Stimulated activated CD4-positive, alpha-beta T cell treated with anti-CD3 and anti-CD28 coated beads, Interleukin-1b, Interleukin-23, amount 100 ng/mL, for 48 hours (primary cell): ENCODE results near the gene TMEM94.
"Not testable (repeated sequence)": the region's sequence is repeated elsewhere in the genome, so short reads cannot be mapped to it uniquely, and the experiment has no call there.

ENCODE experiments used
- DNase-seq: peaks from one replicate; pipeline ENCODE4 v3.0.0-alpha.2; 2020

TMEM94 gene

DNA sequence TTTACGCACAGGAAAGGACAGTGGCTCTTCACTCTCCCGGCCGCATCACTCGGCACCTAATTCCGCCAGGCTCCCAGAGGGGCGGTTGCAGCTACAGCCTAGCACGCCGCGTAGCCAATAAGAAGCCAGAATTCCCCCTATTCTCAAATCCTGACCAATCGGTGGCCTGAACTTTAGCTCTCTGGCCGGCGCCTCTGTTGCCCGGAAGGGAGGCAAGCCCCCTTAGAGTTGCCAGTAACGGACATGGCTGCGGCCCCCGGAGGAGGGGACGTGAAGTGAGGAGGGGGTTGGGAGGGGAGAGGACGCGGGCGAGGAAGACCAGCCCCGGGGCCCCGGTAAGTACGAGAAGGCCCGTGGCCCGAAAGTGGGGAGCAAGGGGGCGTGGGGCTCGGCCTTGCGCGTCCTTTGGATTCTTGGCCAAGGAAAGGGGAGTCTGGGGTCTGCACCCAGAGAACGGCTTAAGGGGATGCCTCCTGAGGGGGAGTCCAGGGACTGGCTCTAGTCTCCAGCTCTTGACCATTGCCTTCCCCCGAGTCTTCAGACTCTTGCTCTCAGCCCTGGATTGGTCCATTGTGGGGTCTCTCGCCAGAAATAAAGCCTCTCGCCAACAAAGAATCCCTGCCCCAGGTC is at the start of gene TMEM94:
TSS of gene TMEM94 (plus strand) at position 219 of the 630 bp plus-strand sequence. CDS start 15,271 bp downstream, outside the sequence.
- peak; percentile 93 for DNase-seq

DNA sequence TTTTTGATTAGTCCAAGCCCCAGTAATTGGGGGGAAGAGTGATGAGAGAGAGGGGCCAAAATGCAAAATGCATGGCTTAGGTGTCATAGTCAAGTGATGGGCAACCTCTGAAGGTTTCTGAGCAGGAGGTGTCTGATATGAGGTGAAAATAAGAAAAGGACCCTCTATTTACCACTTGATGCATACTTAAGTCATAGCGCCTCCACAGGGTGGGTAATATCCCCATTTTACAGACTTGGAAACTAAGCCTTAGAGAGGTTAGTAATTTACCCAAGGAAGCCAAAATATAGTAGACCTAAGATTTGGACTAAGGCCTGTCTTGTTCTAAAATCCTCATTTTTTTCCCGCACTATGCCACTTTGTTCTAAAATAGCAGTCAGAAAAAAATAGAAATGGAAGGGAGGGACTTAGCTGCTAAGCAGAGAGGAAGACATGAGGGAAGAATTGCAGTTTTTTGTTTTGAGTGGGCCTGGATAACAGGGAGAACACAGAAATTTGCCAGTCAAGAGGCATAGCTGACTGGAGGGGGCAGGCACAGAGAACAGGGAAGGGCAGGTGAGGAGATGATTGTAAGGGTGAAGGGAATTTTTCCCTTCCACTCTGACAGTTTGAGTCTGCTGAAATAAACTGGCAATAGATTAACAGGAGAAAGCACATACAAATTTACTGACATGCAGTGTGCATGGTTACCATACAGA is 48.6 kb upstream of the TMEM94 start:
- DNase-seq: no peak

DNA sequence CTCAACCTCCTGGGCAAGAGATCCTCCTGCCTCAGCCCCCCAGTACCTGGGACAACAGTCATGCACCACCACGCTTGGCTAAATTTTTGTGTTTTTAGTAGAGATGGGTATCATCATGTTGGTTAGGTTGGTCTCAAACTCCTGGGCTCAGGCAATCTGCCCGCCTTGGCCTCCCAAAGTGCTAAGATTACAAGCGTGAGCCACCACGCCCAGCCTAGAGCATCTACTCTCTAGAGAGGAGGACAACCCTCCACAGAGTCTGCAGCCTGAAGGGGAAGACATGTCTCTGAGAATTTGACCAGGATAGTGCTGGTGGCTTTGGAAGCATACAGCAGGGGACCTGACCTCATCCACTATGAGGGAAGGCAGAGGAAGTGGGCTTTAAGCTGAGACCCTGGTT is 46.3 kb upstream of the TMEM94 start:
- DNase-seq: no peak

- no peak for DNase-seq
Measured at GRCh38 chr17:75411328-75412067, 44.9 kb upstream of the TMEM94 start.

DNA sequence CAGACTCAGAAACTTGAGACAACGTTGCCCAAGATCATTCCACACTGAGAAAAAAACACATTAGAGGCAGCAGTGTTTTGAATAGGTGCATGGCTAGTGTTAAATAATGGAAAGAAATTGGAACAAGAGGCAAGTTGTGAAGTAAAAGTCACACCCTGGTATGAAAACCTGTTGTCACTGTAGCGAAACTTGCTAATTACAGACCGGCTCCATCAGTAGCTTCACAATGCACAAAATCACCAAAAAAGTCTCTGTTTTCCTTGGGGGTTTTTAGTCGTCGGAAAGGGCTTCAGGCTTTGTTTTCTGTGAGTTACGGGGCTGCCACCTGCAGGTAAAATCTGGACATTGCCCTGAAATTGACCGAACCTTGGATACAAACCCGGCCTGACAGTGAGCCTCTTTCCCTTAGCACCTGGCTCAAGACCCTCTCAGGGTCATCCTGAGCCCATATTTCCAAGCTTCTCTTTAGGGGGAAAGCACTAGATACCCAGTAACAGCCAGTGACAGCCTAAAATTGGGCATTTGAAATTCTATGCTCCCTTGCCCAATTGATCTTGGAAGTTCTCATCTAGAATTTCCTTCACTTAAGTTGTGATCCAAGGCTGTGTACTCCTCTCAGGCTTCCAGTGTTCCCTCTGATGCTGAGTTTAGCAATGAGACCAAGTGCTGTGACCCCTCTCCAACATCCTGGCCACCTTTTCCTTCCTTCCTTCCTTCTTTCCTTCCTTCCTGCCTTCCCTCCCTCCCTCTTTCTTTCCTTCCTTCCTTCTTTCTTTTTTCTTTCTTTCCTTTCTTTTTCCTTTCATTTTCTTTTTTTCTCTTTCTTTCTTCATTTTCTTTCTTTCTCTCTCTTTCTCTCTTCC is 43.7 kb upstream of the TMEM94 start:
- DNase-seq: peak; percentile 69

- DNase-seq: no peak
Measured at GRCh38 chr17:75414488-75414887, 41.9 kb upstream of the TMEM94 start.

DNA sequence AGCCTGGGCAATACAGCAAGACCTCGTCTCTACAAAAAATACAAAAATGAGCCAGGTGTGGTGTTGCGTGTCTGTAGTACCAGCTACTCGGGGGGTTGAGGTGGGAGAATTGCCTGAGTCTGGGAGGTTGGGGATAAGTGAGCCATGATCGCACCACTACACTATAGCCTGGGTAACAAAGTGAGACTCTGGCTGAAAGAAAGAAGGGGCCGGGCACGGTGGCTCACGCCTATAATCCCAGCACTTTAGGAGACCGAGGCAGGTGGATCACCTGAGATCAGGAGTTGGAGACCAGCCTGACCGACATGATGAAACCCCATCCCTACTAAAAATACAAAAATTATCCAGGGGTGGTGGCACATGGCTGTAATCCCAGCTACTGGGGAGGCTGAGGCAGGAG is 40.4 kb upstream of the TMEM94 start:
- DNase-seq: no peak

GRCh38 chr17:75417054-75417580 is 39.3 kb upstream of the TMEM94 start:
- no peak for DNase-seq

GRCh38 chr17:75418531-75418930 is 37.9 kb upstream of the TMEM94 start:
- DNase-seq: no peak

DNA sequence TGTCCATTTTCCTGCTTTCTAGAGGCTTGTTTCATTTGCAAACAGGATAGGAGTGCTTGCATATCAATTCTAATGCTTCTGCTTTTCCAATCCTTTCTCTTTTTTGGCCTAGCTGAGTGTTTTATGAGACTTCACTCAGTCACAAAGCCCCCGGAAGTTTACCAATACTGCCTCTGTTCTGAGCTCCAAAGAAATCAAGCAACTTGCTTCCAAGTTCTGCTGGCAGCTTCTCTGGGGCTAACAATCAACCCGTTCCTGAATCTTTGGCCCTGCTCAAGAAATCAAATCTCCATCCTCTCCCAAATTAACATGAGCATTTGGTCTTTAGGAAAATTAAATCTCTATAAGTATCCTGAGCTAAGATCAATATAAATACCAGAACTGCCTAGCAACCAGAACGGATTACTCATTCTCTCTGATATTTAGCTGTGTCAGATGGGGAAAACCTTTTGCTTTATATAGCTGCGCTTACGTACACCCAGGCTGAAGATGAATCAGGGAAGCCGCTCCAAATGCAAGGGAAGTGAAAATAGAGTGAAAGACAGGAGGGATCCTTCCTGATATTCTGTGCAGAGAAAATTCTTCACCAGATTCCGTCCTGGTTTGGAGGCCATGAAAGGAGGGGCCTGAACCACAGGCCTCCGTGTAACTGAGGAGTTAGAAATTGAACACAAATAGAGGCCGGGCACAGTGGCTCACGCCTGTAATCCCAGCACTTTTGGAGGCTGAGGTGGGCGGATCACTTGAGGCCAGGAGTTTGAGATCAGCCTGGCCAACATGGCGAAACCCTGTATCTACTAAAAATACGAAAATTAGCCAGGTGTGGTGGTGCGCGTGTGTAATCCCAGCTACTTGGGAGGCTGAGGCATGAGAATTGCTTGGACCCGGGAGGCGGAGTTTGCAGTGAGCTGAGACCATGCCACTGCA is 27.6 kb upstream of the TMEM94 start:
- DNase-seq: no peak

DNA sequence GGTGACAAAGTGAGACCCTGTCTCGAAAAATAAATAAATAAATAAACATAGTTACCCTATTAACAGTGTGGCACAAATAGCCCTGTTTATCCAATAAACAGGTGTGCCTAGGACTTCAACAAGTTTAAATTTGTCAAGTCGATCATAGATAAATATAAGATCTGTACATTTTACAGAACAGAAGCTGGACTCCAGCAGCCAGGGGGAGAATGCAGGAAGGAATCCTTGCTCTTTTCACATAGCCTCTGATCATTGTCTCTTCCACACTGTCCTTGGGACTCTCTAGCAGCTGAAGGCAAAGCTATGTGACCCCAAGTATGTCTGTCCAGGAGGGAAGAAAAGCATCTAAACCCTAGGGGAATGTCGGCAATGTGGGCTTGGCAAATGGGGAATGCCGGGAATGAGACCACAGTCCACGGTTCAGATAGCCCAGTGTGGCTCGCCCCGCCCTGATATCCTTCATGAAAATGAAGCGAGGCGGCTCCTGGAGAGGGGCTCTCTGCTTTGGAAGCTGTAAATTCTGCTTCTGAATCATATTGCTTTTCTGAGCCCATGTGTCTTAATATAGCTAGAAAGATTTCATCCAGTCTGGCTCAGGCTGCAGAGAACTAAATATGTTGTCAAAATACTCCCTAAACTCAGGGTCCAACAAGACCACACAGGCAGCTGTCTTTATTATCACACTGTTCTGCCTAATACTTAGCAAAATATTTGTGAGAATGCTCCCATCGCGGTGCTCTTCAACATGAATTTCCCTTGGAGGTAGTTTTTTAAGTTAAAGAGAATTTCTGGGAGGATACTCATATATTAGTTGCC is 26.1 kb upstream of the TMEM94 start:
- DNase-seq: no peak

DNA sequence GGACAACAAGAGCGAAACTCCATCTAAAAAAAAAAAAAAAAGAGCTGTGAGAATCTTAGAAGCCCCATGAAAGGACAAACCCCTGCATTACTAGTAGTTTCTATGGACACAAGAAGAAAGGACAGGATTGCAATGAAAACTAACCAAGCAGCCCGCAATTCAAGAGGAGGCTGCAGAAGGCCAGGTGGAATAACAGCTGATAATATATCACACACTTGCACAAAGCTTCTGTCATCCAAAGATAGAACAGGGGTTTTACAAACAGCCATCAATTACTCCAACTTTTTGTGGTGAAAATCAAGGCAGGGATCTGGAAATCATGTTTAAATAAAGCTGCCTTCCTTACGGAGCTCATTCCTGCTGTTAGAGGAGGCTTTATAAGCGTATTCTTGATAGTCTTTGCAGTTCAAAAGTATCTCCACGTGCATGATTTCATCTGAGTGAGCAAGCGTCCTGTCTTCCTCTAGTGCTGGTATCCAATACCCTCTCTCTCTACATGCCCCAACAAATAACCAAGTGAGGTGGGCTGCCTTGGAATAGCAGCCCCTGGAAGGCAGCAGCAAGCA is 23.1 kb upstream of the TMEM94 start:
- DNase-seq: no peak

DNA sequence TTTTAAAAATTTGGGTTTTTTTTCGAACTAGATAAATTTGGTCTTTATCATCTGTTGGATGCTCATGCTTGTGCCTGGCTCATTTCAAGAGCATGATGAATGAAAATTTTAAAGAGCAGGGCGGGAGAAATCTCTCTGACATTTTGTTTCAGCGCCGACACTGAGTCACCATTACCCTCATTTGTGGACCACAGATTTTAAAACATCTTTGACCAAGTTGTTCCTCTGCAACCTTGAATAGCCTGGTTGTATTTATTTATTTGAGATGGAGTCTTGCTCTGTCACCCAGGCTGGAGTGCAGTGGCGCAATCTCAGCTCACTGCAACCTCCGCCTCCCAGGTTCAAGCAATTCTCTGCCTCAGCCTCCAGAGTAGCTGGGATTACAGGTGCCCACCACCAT is 22.0 kb upstream of the TMEM94 start:
- DNase-seq: not testable (repeated sequence)

GRCh38 chr17:75437404-75437803 is 19.0 kb upstream of the TMEM94 start:
- not testable (repeated sequence) for DNase-seq

DNA sequence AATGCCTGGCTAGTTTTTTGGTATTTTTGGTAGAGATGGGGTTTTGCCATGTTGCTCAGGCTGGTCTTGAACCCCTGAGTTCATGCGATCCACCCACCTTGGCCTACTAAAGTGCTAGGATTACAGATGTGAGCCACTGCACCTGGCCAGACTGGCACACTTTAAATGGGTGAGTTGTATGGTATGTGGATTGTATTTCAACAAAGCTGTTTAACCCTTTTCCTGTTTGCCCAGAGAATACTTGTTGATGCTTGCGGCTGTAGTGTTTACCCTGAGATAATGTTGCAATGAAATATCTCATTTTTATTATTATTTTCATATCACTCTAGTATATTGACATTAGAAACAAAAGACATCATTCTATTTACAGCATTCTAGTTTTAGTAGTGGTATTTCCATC is 17.1 kb upstream of the TMEM94 start:
- DNase-seq: no peak

GRCh38 chr17:75440738-75441448 is 15.5 kb upstream of the TMEM94 start:
- DNase-seq: no peak

DNA sequence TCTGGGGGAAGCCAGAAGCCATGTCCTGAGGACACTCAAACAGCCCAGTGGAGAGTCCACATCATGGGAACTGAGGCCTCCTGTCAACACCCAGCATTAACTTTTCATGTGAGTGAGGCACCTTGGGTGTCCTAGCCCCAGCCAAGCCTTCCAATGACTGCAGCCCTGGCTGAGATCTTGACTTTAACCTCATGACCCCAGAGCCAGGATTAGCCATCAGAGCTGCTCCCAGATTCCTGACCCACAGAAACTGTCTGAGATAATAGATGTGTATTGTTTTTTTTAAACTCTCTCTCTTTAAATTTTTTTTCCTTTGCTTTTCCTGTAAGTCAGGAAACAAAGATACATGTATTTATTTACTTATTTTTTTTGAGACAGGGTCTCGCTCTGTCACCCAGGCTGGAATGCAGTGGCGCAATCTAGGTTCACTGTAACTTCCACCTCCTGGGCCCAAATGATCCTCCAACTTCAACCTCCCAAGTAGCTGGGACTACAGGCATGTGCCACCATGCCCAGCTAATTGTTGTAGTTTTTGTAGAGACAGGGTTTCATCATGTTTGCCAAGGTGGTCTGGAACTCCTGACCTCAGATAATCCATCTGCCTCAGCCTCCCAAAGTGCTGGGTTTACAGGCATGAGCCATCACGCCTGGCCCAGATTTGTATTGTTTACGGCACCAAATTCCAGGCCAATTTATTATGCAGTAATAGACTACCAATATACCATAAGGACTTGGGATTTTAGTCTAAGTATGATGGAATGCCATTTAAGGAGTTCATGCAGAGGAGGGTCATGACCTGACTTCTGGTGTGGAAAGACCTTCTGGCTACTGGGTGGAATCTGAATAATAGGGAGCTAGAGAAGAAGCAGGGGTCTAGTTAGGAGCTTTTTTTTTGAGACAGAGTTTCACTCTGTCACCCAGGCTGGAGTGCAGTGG is 14.0 kb upstream of the TMEM94 start:
- no peak for DNase-seq

- no peak for DNase-seq
Measured at GRCh38 chr17:75445296-75445695, 11.1 kb upstream of the TMEM94 start.
